NCI-H460 (cell line): Measurements from ENCODE around the gene GNAZ. TPM values are rescaled to one million over a fixed set of nuclear protein-coding genes. Genes with fewer than 3 reads are reported as not detected.
"Not testable (repeated sequence)": the region's sequence is repeated elsewhere in the genome, so short reads cannot be mapped to it uniquely, and the experiment has no call there.

Source experiments
- DNase-seq: peaks from one replicate; pipeline ENCODE4 v3.0.0-alpha.2; 2016; ENCODE audit warnings: low read depth; ENCODE audit errors: extremely low read depth
- total RNA-seq: library from RNA; depleted of rRNA; stranded (reverse); fragments of >200 nt; shearing (Covaris generic); gene quantifications from 2 replicates; pipeline ENCODE4 v1.2.3, GENCODE V29; 2014

The GNAZ gene
- total RNA-seq, 1 experiment from 2014 or later: 4.0 TPM

DNA sequence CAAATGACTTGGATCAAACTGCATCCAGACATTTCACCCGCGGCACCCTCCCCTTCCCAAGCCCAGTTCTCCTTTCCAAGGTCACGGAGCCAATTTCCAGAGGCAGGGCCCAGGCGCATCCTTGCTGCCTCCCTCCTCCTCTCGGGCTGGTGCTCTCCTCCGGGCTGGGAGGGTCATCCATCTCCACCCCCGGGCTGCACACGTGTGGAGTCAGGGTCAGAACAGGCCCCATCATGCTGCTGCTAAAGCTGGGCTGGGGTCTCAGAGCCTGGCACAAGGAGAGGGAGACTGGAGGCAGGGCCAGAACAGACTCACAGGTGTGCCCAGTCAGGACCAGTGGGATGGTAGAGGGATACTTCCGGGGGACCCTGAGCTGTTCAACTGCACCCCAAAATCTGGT lies 57.5 kb downstream of the GNAZ start:
- no peak for DNase-seq

- DNase-seq: peak; percentile 43
Observed at GRCh38 chr22:23128269-23129108, 58.2 kb downstream of the GNAZ start.

- DNase-seq: no peak
Observed at GRCh38 chr22:23129149-23129548, 58.8 kb downstream of the GNAZ start.

DNA sequence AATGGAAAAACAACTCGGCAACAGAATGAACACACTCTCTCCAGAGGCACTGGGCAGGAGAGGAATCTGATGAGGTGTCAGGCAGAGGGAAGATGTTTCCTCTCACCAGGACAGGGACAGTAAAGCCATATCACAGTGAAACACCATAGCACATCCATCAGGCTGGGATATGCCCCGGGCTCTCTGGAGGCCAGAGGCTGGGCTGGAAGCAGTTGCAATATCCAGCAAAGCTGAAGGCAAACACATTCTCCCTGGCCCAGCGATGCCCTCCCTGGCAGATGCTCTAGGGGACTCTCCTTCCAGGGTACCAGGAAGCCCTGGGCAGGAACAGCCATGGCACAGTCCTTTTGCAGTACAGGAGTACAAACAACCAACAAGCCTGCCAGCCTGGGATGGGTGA lies 60.4 kb downstream of the GNAZ start:
- DNase-seq: no peak

DNA sequence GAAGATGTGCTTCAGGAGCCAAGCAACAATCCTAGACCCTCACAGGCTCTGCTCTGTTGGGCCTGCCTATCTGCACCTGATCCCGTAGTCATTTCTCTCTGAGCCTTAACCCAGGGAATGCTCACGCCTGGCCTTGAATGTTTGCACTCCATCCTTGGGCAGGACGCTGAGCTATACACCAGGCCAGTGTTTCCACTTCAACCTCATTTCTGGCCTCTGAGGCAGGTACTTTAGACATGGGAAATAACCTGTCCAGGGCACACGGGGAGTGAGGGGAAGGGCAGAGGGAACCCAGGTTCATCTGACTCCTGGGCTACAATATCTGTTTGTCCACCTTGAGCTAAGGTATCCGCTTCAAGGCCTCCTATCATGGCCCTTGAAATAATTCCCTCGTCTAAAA lies 61.6 kb downstream of the GNAZ start:
- no peak for DNase-seq

- no peak for DNase-seq
Observed at GRCh38 chr22:23132376-23133091, 62.2 kb downstream of the GNAZ start.

DNA sequence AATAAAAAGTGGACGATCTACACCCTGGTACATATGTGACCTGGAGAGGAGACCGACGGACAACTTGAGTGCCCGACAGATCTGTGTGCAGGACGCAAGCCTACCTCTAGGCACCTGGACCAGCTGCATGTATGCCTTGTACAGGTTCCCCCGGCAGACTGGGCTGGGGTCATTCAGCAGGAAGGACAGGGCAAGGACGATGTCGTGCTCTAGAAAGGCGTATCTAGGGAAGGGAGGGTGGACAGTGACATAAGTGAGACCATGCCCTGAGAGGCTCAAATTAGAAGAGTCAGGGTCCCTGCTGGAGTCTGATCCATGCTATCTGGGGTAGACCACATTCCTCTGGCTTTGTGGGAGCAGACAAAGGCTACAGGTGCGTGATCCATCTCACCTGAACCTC lies 63.6 kb downstream of the GNAZ start:
- no peak for DNase-seq

DNA sequence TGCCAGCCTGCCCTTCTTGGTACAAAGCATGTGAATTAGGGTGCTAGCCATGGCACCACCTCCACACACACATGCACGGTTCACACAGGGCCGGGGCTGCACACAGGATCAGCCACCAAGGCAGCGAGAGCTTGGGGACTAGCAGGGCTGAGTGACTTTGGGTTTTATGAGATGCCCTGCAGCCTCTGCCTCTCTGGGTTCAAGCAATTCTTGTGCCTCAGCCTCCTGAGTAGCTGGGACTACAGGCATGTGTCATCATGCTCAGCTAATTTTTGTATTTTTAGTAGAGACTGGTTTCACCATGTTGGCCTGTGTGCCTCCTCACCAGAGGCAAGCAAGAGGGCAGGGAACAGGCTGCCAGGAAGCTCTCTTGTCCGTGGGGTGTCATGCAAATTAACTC lies 66.7 kb downstream of the GNAZ start:
- not testable (repeated sequence) for DNase-seq

GRCh38 chr22:23137468-23137867 lies 67.1 kb downstream of the GNAZ start:
- DNase-seq: no peak

GRCh38 chr22:23137905-23138561 lies 67.7 kb downstream of the GNAZ start:
- no peak for DNase-seq

DNA sequence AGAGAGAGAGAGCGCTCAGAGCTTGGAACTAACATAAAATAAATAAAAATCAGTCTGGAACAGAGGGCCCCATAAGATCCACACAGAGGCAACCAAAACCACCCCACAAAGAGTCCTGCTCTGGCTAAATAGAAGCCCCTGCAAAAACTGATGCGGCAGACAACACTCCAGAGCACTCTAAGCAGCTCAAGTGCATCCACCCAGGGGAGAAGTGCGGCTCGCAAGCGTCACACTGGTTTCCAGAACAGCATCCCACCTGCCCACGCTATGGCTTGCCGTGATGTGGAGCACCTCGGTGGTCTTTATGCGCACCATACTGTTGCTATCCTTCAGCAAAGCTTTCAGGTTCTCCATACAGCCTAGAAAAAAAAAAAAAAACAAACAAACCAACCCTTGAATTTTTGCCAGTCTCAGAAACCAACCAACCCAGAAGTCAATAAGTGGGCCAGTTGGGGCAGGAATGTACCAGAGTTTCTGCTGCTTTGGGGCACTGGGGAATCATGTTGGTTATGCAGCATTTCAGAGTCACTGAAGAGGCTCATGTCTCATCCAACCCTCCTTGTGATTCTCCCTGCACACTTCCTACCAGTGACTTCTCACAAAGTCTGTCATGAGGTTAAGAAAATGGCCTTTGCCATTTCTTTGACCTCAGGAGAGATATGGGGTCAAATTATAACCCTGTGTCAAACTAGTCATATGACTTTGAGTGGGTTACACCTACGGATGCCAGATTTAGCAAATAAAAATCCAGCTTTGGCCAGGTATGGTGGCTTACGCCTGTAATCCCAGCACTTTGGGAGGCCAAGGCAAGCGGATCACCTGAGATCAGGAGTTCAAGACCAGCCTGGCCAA lies 68.5 kb downstream of the GNAZ start:
- DNase-seq: no peak

- DNase-seq: no peak
Observed at GRCh38 chr22:23140385-23140784, 70.1 kb downstream of the GNAZ start.

GRCh38 chr22:23142546-23143105 lies 72.3 kb downstream of the GNAZ start:
- no peak for DNase-seq

GRCh38 chr22:23143119-23143518 lies 72.8 kb downstream of the GNAZ start:
- no peak for DNase-seq

- no peak for DNase-seq
Observed at GRCh38 chr22:23144432-23144831, 74.1 kb downstream of the GNAZ start.

- peak; percentile 84 for DNase-seq
Observed at GRCh38 chr22:23144932-23145877, 74.9 kb downstream of the GNAZ start, which contains the start of gene RAB36. Gene RAB36, plus strand, starts transcription at chr22:23145477. Its CDS starts 1,140 bp downstream, at chr22:23146617.

GRCh38 chr22:23145878-23146470 lies 75.7 kb downstream of the GNAZ start:
- DNase-seq: no peak

- no peak for DNase-seq
Observed at GRCh38 chr22:23146478-23147205, 76.3 kb downstream of the GNAZ start.
